MM.1S (cell line): ENCODE data around the gene STARD10.

Source experiments
- DNase-seq: peaks from one replicate; pipeline ENCODE4 v3.0.0-alpha.2; 2015
- H2AFZ ChIP-seq: fragments of 300-600 bp; sonication (generic); 2 replicates; pipeline ENCODE4 v1.6.0; 2016; ENCODE audit warnings: antibody characterized with exemption, low read length
- H3F3A ChIP-seq: fragments of 300-600 bp; sonication (generic); 2 replicates; pipeline ENCODE4 v1.6.1; 2016; ENCODE audit warnings: mild to moderate bottlenecking, antibody characterized with exemption, low read length, moderate library complexity, mixed read lengths; ENCODE audit not compliant: insufficient read depth
- H3K27ac ChIP-seq: fragments of 300-600 bp; sonication (generic); 2 replicates; pipeline ENCODE4 v1.5.1; 2016; ENCODE audit warnings: mild to moderate bottlenecking, low read length
- H3K27me3 ChIP-seq: fragments of 300-600 bp; sonication (generic); replicated peaks from 2 replicates; pipeline ENCODE4 v1.6.0; 2016; ENCODE audit warnings: low read length; ENCODE audit not compliant: insufficient read depth
- H3K36me3 ChIP-seq: fragments of 300-600 bp; sonication (generic); replicated peaks from 2 replicates; pipeline ENCODE4 v1.6.1; 2016; ENCODE audit warnings: mild to moderate bottlenecking, low read length, mixed read lengths; ENCODE audit not compliant: insufficient read depth
- H3K4me1 ChIP-seq: fragments of 300-600 bp; sonication (generic); 2 replicates; pipeline ENCODE4 v1.6.1; 2016; ENCODE audit warnings: low read length, mixed read lengths
- H3K4me2 ChIP-seq: fragments of 300-600 bp; sonication (generic); 2 replicates; pipeline ENCODE4 v1.6.0; 2016; ENCODE audit warnings: low read depth, low read length
- H3K4me3 ChIP-seq: fragments of 300-600 bp; sonication (generic); 2 replicates; pipeline ENCODE4 v1.5.1; 2016; ENCODE audit warnings: low read length, mixed read lengths
- H3K79me2 ChIP-seq: fragments of 300-600 bp; sonication (generic); 2 replicates; pipeline ENCODE4 v1.6.1; 2016; ENCODE audit warnings: mixed run types, low read length, mixed read lengths
- H3K9ac ChIP-seq: fragments of 300-600 bp; sonication (generic); 2 replicates; pipeline ENCODE4 v1.6.1; 2016; ENCODE audit warnings: low read length, mixed read lengths
- H3K9me2 ChIP-seq: fragments of 300-600 bp; sonication (generic); replicated peaks from 2 replicates; pipeline ENCODE4 v1.6.1; 2016; ENCODE audit warnings: mild to moderate bottlenecking, low read length, mixed read lengths; ENCODE audit not compliant: insufficient read depth
- H3K9me3 ChIP-seq: fragments of 300-600 bp; sonication (generic); replicated peaks from 2 replicates; pipeline ENCODE4 v1.6.1; 2016; ENCODE audit warnings: mild to moderate bottlenecking, low read length, mixed read lengths; ENCODE audit not compliant: insufficient read depth
- H4K20me1 ChIP-seq: fragments of 300-600 bp; sonication (generic); 2 replicates; pipeline ENCODE4 v1.6.1; 2016; ENCODE audit warnings: mild to moderate bottlenecking, low read length, moderate library complexity, mixed read lengths; ENCODE audit not compliant: insufficient read depth
- CTCF ChIP-seq: fragments of 300-600 bp; sonication (generic); IDR thresholded peaks from 2 replicates; pipeline ENCODE4 v1.5.1; 2016; ENCODE audit warnings: antibody characterized with exemption, low read length, mixed read lengths
- EZH2 ChIP-seq: fragments of 300-600 bp; sonication (generic); optimal IDR thresholded peaks from 2 replicates; pipeline ENCODE3; 2017; ENCODE audit warnings: low read depth, mild to moderate bottlenecking, antibody characterized with exemption, low read length, mixed read lengths
- EZH2phosphoT487 ChIP-seq: fragments of 300-600 bp; sonication (generic); IDR thresholded peaks from 2 replicates; pipeline ENCODE4 v1.6.1; 2018; ENCODE audit warnings: antibody characterized with exemption, low read length

The STARD10 gene

GRCh38 chr11:72762641-72763304 lies 31.1 kb downstream of the STARD10 start:
- Histone ChIP-seq H3K27me3 (no peaks in the 10 kb centered on the region), H3K4me3 (no peak overlapping the region), H3K9me2 (no peaks in the 10 kb centered on the region), H3K9ac (no peak overlapping the region), H2AFZ (no peak overlapping the region), H3K27ac (no peak overlapping the region), H3K79me2 (no peaks in the 10 kb centered on the region), H3K36me3 (no peaks in the 10 kb centered on the region), H4K20me1 (no peaks in the 10 kb centered on the region), H3F3A (no peaks in the 10 kb centered on the region), H3K4me2 (no peak overlapping the region), H3K9me3 (no peaks in the 10 kb centered on the region), H3K4me1 (0 out of 2 replicates have a peak, but pooled peaks cover 7% of the 10 kb centered on the region)
- TF ChIP-seq CTCF = no peak
- no peak for TF ChIP-seq EZH2
- TF ChIP-seq EZH2phosphoT487 = no peak
- DNase-seq = peak; percentile 17

- Histone ChIP-seq H3K4me3 (no peak overlapping the region), H3K27me3 (no peaks in the 10 kb centered on the region), H3K9me2 (no peaks in the 10 kb centered on the region), H3F3A (no peaks in the 10 kb centered on the region), H3K36me3 (no peaks in the 10 kb centered on the region), H3K27ac (no peak overlapping the region), H2AFZ (no peak overlapping the region), H3K79me2 (no peaks in the 10 kb centered on the region), H3K9me3 (no peaks in the 10 kb centered on the region), H3K4me1 (0 out of 2 replicates have a peak, but pooled peaks cover 7% of the 10 kb centered on the region), H4K20me1 (no peaks in the 10 kb centered on the region), H3K9ac (no peak overlapping the region), H3K4me2 (no peak overlapping the region)
- TF ChIP-seq CTCF = no peak
- TF ChIP-seq EZH2phosphoT487 = no peak
- TF ChIP-seq EZH2 = no peak
- no peak for DNase-seq
Measured at GRCh38 chr11:72760539-72761405, 33.1 kb downstream of the STARD10 start.

- Histone ChIP-seq H2AFZ (no peak overlapping the region), H3F3A (no peaks in the 10 kb centered on the region), H3K27ac (no peak overlapping the region), H4K20me1 (no peaks in the 10 kb centered on the region), H3K9ac (no peak overlapping the region), H3K9me3 (no peaks in the 10 kb centered on the region), H3K4me3 (no peak overlapping the region), H3K9me2 (no peaks in the 10 kb centered on the region), H3K36me3 (no peaks in the 10 kb centered on the region), H3K4me2 (no peak overlapping the region), H3K79me2 (no peaks in the 10 kb centered on the region), H3K4me1 (0 out of 2 replicates have a peak, but pooled peaks cover 7% of the 10 kb centered on the region), H3K27me3 (no peaks in the 10 kb centered on the region)
- no peak for DNase-seq
- no peak for TF ChIP-seq CTCF
- TF ChIP-seq EZH2phosphoT487 = no peak
- no peak for TF ChIP-seq EZH2
Measured at GRCh38 chr11:72759468-72759985, 34.3 kb downstream of the STARD10 start.
